Islet precursor cell (in vitro differentiated cells): ENCODE results near the gene ACIN1.
A peak's percentile ranks its signal among the peaks of the same experiment; 100 is the strongest.

Source experiments
- DNase-seq: peaks from one replicate; pipeline ENCODE4 v3.0.0-alpha.2; 2018

Gene ACIN1

GRCh38 chr14:23104070-23104590 lies 9.2 kb upstream of the ACIN1 start:
- no peak for DNase-seq

GRCh38 chr14:23103581-23103980 lies 8.6 kb upstream of the ACIN1 start:
- no peak for DNase-seq

DNA sequence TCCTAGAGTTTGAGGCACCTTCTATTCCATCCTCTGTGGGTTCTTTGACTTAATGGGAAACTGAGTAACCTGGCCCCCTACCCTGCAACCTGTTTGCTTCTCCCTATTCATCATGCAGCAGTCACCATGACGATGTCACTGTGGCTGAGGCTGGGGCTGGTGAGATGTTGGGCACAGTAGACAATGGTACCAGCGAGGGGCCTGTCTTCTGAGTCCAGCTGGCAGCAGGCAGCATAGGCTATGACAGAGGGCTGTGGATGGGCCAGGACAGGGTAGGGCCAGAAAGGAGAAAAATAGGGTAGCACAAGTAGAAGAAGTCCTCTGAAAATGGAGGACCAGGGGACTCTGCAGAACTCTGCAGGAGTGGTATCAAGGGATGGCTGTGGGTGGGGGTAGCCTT lies 7.9 kb upstream of the ACIN1 start:
- DNase-seq, result no peak

- DNase-seq, result no peak
These were observed 7.2 kb upstream of the ACIN1 start for GRCh38 chr14:23101986-23102625.

- no peak for DNase-seq
These were observed 6.5 kb upstream of the ACIN1 start for GRCh38 chr14:23101213-23101970.

DNA sequence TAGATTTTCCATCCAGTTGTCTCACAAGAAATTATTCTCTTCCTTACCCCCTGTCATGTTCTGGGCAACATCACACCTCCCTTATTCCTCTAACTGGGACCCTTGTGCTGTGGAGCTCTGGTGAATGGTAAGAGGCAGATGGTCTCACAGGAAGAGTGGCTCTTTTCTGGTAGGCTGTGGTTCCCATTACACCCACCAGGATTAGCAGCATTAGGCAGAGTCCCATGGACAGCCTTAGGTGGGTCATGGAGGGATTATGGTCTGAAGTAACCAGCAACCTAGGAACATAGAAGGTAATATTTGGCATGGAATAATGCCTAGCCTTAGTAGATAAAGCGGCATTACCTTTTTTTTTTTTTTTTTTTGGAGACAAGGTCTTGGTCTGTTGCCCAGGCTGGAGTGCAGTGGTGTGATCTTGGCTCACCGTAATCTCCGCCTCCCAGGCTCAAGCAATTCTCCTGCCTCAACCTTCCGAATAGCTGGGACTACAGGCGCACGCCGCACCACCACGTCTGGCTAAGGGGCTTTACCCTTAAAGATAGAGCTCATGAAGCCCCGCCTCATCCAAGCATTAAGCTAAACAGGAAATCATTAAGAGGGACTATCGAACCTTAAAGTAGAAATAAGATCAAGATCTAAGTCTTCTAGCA lies 4.4 kb upstream of the ACIN1 start:
- no peak for DNase-seq

- DNase-seq, result no peak
These were observed 2.9 kb upstream of the ACIN1 start for GRCh38 chr14:23097786-23098185.

DNA sequence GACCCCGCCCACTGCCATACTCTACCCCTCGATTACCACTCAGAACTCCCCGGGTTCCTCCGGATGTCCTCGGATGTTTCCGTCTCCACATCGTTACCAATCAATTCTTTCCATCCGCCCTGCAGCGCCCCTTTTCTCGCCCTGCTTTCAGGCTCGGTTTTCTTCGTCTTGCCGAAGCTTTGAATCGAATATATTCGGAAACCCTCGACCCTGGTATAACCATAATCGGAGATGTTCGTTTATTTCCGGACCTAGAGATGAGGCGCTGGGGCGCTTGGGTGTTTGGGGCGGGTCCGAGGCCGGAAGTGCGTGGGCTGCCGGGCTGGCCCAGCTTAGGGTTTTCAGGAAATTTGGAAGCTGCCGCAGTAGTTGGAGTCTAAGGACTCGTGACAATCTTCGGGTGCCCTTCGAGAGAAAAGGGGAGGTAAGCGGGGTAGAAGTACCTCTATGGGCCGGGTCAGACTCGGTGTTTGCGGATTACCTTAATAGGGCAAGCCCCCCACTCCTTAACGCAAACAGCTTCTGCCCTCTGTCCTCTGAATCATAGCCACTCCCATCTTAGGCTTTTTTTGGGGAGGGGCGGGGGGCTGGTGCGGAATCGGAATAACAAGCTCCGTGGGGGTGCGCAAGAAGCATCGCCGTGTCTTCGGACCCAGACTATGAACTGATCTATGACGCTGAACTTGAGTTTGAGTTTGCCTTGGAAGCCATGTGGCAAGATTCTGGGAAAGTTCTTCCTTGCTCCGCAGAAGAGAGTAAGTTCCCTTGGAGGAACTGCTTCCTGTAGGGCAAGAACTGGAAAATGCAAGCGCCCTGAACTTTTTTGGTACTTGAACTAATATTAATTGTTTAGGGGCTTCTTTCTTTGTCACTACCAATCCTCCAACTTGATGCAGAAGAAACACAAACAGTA lies 516 bp upstream of the ACIN1 start, which contains the start of gene C14orf119:
TSS of gene C14orf119 (plus strand) at position 310 of the 913 bp plus-strand sequence. CDS start 2,154 bp downstream, outside the sequence.
- DNase-seq, result peak; percentile 99

- no peak for DNase-seq
These were observed 808 bp downstream of the ACIN1 start for GRCh38 chr14:23093991-23094665.

GRCh38 chr14:23093526-23093925 lies 1.4 kb downstream of the ACIN1 start:
- DNase-seq, result no peak

GRCh38 chr14:23093104-23093503 lies 1.8 kb downstream of the ACIN1 start:
- no peak for DNase-seq

DNA sequence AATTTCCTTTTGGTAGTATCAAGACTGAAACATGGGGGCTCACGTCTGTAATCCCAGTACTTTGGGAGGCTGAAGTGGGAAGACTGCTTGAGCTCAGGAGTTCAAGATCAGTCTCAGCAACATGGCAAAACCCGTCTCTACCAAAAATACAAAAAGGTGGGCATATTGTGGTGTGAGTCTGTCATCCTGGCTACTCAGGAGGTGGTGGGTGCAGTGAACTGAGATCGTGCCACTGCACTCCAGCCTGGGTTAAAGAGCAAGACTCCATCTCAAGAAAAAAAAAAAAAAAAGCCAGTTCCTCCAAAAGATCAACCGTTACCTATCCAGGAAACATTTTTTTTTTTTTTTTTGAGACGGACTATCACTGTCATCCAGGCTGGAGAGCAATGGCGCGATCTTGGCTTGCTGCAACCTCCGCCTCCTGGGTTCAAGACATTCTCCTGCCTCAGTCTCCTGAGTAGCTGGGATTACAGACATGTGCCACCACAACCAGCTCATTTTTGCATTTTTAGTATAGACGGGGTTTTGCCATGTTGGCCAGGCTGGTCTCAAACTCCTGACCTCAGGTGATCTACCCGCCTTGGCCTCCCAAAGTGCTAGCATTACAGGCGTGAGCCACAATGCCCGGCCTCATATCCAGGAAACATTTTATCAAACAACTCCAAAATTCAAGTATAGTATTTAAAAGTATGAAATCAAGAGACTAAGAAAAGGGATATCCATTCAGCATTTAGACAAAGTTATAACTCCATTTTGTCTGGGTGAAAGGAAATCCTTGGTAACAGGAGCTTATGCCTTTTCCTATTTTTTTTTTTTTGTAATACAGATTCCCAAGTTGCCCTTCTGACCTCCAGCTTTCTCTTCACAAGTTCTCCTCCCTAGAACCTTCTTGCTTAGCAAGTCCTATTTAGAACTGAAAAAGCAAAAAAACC lies 3.4 kb downstream of the ACIN1 start:
- no peak for DNase-seq

GRCh38 chr14:23090254-23090636 lies 4.7 kb downstream of the ACIN1 start:
- no peak for DNase-seq

GRCh38 chr14:23089498-23090253 lies 5.3 kb downstream of the ACIN1 start:
- DNase-seq, result no peak

GRCh38 chr14:23086565-23086964 lies 8.4 kb downstream of the ACIN1 start:
- no peak for DNase-seq

GRCh38 chr14:23085458-23085857 lies 9.5 kb downstream of the ACIN1 start:
- DNase-seq, result no peak

DNA sequence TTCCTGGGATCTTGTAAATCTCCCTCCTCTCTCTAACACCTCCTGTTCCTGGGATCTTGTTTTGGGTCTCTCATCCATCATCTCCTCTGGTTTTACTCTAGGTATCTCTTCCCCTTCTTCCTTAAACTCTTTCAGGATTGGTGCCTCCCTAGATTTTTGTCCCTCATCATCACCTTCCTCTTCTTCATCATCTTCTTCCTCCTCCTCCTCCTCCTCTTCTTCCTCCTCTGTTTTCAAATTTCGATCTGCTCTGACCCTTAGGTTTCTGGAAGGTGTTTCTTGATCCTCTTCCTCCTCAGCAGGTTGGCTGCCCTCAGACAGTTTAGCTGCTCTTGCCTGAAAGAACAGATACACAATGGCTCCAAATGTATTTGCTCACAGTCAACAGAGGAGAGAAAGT lies 14.5 kb downstream of the ACIN1 start:
- DNase-seq, result no peak

DNA sequence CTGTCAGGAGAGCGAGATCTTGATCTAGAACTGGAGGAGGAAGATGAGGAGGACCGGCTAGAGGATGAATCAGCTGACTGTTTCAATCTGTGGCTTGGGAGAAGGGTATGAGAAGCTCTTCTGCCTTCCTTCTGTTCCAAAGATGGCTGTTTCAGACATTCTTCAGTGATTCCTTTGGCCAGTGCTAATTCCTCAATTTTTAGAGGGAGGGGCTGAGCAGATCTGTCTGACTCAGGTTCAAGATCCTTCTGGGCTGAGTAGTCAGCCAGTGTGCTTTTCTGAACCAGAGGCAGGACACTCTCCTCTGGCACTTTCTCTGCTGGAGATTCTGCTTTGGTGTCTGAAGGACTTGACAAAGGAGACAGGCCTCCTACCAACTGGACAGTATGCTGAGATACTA lies 15.2 kb downstream of the ACIN1 start:
- no peak for DNase-seq

- peak; percentile 93 for DNase-seq
These were observed 16.2 kb downstream of the ACIN1 start for GRCh38 chr14:23078692-23079116.

GRCh38 chr14:23077962-23078361 lies 17.0 kb downstream of the ACIN1 start:
- DNase-seq, result no peak
